Smooth muscle cell (in vitro differentiated cells): ENCODE results near the gene NAA40. TPM values are rescaled to one million over a fixed set of nuclear protein-coding genes. Genes with fewer than 3 reads are reported as not detected.

ENCODE experiments used
- DNase-seq: peaks from one replicate; lab custom pipeline; 2025; ENCODE audit not compliant: unreplicated experiment; lab: John Stamatoyannopoulos, UW
- H2AFZ ChIP-seq: fragments of 200-600 bp; sonication (generic); 2 replicates; pipeline ENCODE4 v1.6.0; 2016; ENCODE audit warnings: antibody characterized with exemption, low read depth, mild to moderate bottlenecking
- H3F3A ChIP-seq: fragments of 200-600 bp; sonication (generic); 2 replicates; pipeline ENCODE4 v1.6.0; 2017; ENCODE audit warnings: antibody characterized with exemption, low read depth
- H3K27ac ChIP-seq: fragments of 200-600 bp; sonication (generic); 2 replicates; pipeline ENCODE4 v1.5.1; 2016; ENCODE audit warnings: low read depth, mild to moderate bottlenecking
- H3K27me3 ChIP-seq: fragments of 200-600 bp; sonication (generic); 2 replicates; pipeline ENCODE4 v1.6.1; 2016; ENCODE audit warnings: low read depth, mild to moderate bottlenecking
- H3K36me3 ChIP-seq: fragments of 200-600 bp; sonication (generic); 2 replicates; pipeline ENCODE4 v1.5.1; 2016; ENCODE audit warnings: low read depth
- H3K4me1 ChIP-seq: fragments of 200-600 bp; sonication (generic); 2 replicates; pipeline ENCODE4 v1.5.1; 2016; ENCODE audit warnings: low read depth
- H3K4me2 ChIP-seq: fragments of 200-600 bp; sonication (generic); 2 replicates; pipeline ENCODE4 v1.6.0; 2016; ENCODE audit warnings: mild to moderate bottlenecking
- H3K4me3 ChIP-seq: fragments of 200-600 bp; sonication (generic); 2 replicates; pipeline ENCODE4 v1.5.1; 2016; ENCODE audit warnings: mild to moderate bottlenecking
- H3K79me2 ChIP-seq: fragments of 200-600 bp; sonication (generic); 2 replicates; pipeline ENCODE4 v1.6.0; 2016; ENCODE audit warnings: low read depth, mild to moderate bottlenecking
- H3K9ac ChIP-seq: fragments of 200-600 bp; sonication (generic); 2 replicates; pipeline ENCODE4 v1.6.0; 2016; ENCODE audit warnings: low read depth
- H3K9me3 ChIP-seq: fragments of 200-600 bp; sonication (generic); replicated peaks from 2 replicates; pipeline ENCODE4 v1.5.1; 2016; ENCODE audit warnings: low read depth
- H4K20me1 ChIP-seq: fragments of 200-600 bp; sonication (generic); 2 replicates; pipeline ENCODE4 v1.6.0; 2016; ENCODE audit warnings: low read depth
- CTCF ChIP-seq: fragments of 200-600 bp; sonication (generic); IDR thresholded peaks from 2 replicates; pipeline ENCODE4 v1.5.1; 2017; ENCODE audit warnings: borderline replicate concordance, mild to moderate bottlenecking, antibody characterized with exemption; ENCODE audit not compliant: insufficient read depth, poor library complexity, severe bottlenecking
- WGBS: methylation state at CpG from one replicate; pipeline ENCODE4 v1.1.7; 2016; ENCODE audit warnings: low lambda C conversion rate; 5-methylcytosine and 5-hydroxymethylcytosine counted together
- polyA plus RNA-seq: library from polyadenylated mRNA; unstranded; fragments of >200 nt; fragmentation: Nextera tagmentation; extraction: Ambion mirVana; gene quantifications from 2 replicates; pipeline ENCODE4 v1.2.1, GENCODE V29; 2016
- small RNA-seq: library from RNA; depleted of rRNA; stranded (forward); fragments of <200 nt; gene quantifications from one replicate; pipeline ENCODE3, GENCODE V24; 2014
- total RNA-seq: library from RNA; depleted of rRNA; stranded (reverse); fragments of >200 nt; gene quantifications from 2 replicates; pipeline ENCODE4 v1.2.3, GENCODE V29; 2014

NAA40 gene
- total and polyA plus RNA-seq, 2 experiments from 2014 or later: 7.6 to 11.3 TPM

DNA sequence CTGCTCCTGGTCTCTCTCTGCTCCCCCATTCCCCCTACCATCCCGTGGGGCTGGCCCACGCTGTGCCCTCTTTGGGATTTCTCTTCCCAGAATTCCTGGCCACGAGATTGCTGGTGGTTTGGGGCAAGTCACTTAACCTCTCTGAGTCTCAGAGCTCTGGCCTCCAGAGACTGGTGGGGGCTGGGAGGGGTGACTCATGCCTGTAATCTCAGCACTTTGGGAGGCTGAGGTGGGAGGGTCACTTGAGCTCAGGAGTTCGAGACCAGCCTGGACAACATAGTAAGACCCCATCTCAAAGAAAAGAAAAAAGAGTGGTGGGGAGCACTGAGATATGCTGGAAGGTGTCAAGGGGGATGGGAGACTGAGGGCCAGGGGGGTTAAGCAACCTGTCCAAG lies 65.8 kb downstream of the NAA40 start:
- Histone ChIP-seq H3K4me3 (no peak overlapping the region), H2AFZ (no peak overlapping the region), H3K27ac (no peak overlapping the region), H3K4me2 (no peak overlapping the region), H3F3A (no peaks in the 10 kb centered on the region), H3K9me3 (no peaks in the 10 kb centered on the region), H4K20me1 (peaks cover 31% of the 10 kb centered on the region), H3K36me3 (no peaks in the 10 kb centered on the region), H3K4me1 (peaks cover 21% of the 10 kb centered on the region), H3K79me2 (no peaks in the 10 kb centered on the region), H3K27me3 (peaks cover 5% of the 10 kb centered on the region), H3K9ac (no peak overlapping the region)
- no peak for TF ChIP-seq CTCF
- no peak for DNase-seq
- WGBS: 78% methylated on average over 4 of the region's 4 CpGs

DNA sequence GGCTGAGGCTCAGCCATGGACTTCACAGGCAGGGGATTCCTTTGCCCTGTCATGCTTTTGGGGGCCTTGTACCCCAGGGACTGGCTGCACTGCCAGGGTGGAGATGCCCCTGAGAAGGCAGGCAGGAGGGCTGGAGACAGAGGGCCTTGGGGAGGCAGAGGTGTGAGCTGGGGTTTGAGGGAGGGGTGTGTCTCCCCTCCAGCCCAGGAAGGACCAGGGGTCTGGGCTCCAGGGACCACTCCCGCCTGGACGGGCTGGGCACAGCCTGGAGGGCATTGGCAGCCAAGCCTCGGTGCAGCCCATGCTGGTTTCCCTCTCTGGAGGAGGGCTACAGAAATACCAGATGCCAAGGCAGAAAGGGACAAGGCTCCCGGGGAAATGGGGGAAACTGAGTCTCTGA lies 66.9 kb downstream of the NAA40 start:
- H3K4me1 ChIP-seq: peaks cover 15% of the 10 kb centered on the region
- H3K4me2 ChIP-seq: no peak overlapping the region
- H3K27ac ChIP-seq: no peak overlapping the region
- H3K36me3 ChIP-seq: no peaks in the 10 kb centered on the region
- H4K20me1 ChIP-seq: peaks cover 24% of the 10 kb centered on the region
- 80% methylated on average over 4 of the region's 4 CpGs for WGBS
- no peak for DNase-seq
- no peak overlapping the region for H3K4me3 ChIP-seq
- no peak overlapping the region for H2AFZ ChIP-seq
- no peak overlapping the region for H3K9ac ChIP-seq
- H3K79me2 ChIP-seq: no peaks in the 10 kb centered on the region
- no peaks in the 10 kb centered on the region for H3F3A ChIP-seq
- H3K9me3 ChIP-seq: no peaks in the 10 kb centered on the region
- TF ChIP-seq CTCF: no peak
- peaks cover 5% of the 10 kb centered on the region for H3K27me3 ChIP-seq

DNA sequence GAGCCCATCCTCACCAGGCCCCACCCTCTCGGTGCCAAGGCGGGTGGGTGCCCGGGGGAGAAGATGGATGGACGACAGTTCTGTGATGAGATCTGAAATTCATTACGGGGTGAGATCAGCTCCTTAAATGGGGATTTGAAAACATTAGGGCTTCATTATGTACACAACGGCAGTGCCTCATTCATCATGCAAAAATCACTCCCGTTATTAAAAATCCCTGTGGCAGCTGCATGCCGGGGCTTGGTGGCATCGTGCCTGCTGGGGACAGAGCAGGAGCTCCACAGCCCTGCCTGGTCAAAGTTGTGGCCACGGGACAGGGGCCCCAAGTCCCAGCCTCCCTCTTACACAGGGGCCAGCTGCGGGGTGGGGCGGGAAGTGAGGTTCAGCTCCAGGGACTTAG lies 67.6 kb downstream of the NAA40 start:
- DNase-seq: no peak
- Histone ChIP-seq H3K4me3 (no peak overlapping the region), H3K9ac (no peak overlapping the region), H3K4me2 (no peak overlapping the region), H2AFZ (no peak overlapping the region), H3K9me3 (no peaks in the 10 kb centered on the region), H3K27me3 (peaks cover 5% of the 10 kb centered on the region), H3K27ac (no peak overlapping the region), H3K4me1 (peaks cover 15% of the 10 kb centered on the region), H3K36me3 (no peaks in the 10 kb centered on the region), H4K20me1 (peaks cover 24% of the 10 kb centered on the region), H3F3A (no peaks in the 10 kb centered on the region), H3K79me2 (no peaks in the 10 kb centered on the region)
- 86% methylated on average over 12 of the region's 12 CpGs for WGBS
- TF ChIP-seq CTCF: no peak

Small RNA genes lying within 50 kb of the gene (small RNA-seq; reads per million reads assigned to genes)
- not detected for gene RNU6-45P

Other genes starting within 250 kb of the NAA40 start
- 14.9 and 15.7 TPM in 2 replicates for gene ZFTA, start 170.2 kb upstream of the NAA40 start, total RNA-seq
- 11.0 and 11.1 TPM in 2 replicates for gene ZFTA, start 170.2 kb upstream of the NAA40 start, polyA plus RNA-seq
- 13.6 and 15.3 TPM in 2 replicates for gene SPINDOC, start 125.5 kb upstream of the NAA40 start, total RNA-seq
- 12.1 and 13.7 TPM in 2 replicates for gene SPINDOC, start 125.5 kb upstream of the NAA40 start, polyA plus RNA-seq
- gene MARK2, start 99.9 kb upstream of the NAA40 start, total RNA-seq: 14.2 and 16.9 TPM in 2 replicates
- 23.3 and 32.4 TPM in 2 replicates for gene MARK2, start 99.9 kb upstream of the NAA40 start, polyA plus RNA-seq
- 5.5 and 8.5 TPM in 2 replicates for gene RCOR2, start 21.8 kb upstream of the NAA40 start, total RNA-seq
- 8.3 and 8.7 TPM in 2 replicates for gene RCOR2, start 21.8 kb upstream of the NAA40 start, polyA plus RNA-seq
- 432 and 551 TPM in 2 replicates for gene COX8A, start 35.6 kb downstream of the NAA40 start, total RNA-seq
- gene COX8A, start 35.6 kb downstream of the NAA40 start, polyA plus RNA-seq: 534 and 549 TPM in 2 replicates
- 55.2 and 71.5 TPM in 2 replicates for gene OTUB1, start 47.4 kb downstream of the NAA40 start, total RNA-seq
- 155 and 164 TPM in 2 replicates for gene OTUB1, start 47.4 kb downstream of the NAA40 start, polyA plus RNA-seq
- gene FLRT1, start 96.9 kb downstream of the NAA40 start, total RNA-seq: 0.76 TPM in 1 of 2 replicates, not detected in the other
- 0.26 and 0.32 TPM in 2 replicates for gene FLRT1, start 96.9 kb downstream of the NAA40 start, polyA plus RNA-seq
- 9.2 and 57.9 TPM in 2 replicates for gene MACROD1, start 227.1 kb downstream of the NAA40 start, total RNA-seq
- 32.6 and 35.2 TPM in 2 replicates for gene MACROD1, start 227.1 kb downstream of the NAA40 start, polyA plus RNA-seq
- gene STIP1, start 247.2 kb downstream of the NAA40 start, total RNA-seq: 103 and 114 TPM in 2 replicates
- gene STIP1, start 247.2 kb downstream of the NAA40 start, polyA plus RNA-seq: 117 and 129 TPM in 2 replicates